Measurements from ENCODE around the gene ARHGAP12. TPM values are rescaled to one million over a fixed set of nuclear protein-coding genes. Genes with fewer than 3 reads are reported as not detected.

The ARHGAP12 gene
- polyA plus RNA-seq, 1 donor from 2014 or later = 62.6 TPM

DNA sequence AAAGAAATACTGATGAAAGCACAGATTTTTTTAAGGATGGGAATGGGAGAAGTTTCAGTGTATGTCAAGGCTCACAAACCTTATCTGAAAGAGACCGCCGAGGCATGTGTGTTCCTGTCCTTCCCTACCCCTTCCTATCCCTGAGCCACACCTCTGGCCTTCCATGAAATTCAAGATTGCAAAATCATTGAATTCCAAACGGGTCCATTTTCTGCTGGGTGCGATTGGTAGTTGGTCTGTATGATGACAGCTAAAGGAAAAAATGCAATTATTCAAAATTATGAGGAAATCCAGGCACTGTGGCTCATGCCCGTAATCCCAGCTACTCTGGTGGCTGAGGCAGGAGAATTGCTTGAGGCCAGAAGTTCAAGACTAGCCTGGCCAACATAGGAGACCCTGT is 170.1 kb downstream of the ARHGAP12 start:
- H3K9me3 ChIP-seq (ENCODE audit: low read length) = no peaks in the 10 kb centered on the region
- H3K27ac ChIP-seq (ENCODE audit: low read length) = peak overlapping the region; percentile 99
- no peaks in the 10 kb centered on the region for H3K9me2 ChIP-seq (ENCODE audit: insufficient read depth, low read length)
- peak overlapping the region; percentile 100 for H3K9ac ChIP-seq (ENCODE audit: low read length)
- H2AFZ ChIP-seq (ENCODE audit: low read depth, low read length) = no peak overlapping the region
- H3K27me3 ChIP-seq (ENCODE audit: insufficient read depth, low read depth, low read length) = no peaks in the 10 kb centered on the region
- no peak overlapping the region for H3K4me3 ChIP-seq (ENCODE audit: low read length)
- TF ChIP-seq EZH2 (IDR thresholded peaks at IDR 0.05; ENCODE audit: borderline replicate concordance, insufficient read depth, low read length, poor library complexity, severe bottlenecking) (no peak), TAF1 (IDR thresholded peaks at IDR 0.05; ENCODE audit: low read depth) (no peak), RAD21 (conservative IDR thresholded peaks at IDR 0.05) (no peak)
- TF ChIP-seq, protein P1, sequence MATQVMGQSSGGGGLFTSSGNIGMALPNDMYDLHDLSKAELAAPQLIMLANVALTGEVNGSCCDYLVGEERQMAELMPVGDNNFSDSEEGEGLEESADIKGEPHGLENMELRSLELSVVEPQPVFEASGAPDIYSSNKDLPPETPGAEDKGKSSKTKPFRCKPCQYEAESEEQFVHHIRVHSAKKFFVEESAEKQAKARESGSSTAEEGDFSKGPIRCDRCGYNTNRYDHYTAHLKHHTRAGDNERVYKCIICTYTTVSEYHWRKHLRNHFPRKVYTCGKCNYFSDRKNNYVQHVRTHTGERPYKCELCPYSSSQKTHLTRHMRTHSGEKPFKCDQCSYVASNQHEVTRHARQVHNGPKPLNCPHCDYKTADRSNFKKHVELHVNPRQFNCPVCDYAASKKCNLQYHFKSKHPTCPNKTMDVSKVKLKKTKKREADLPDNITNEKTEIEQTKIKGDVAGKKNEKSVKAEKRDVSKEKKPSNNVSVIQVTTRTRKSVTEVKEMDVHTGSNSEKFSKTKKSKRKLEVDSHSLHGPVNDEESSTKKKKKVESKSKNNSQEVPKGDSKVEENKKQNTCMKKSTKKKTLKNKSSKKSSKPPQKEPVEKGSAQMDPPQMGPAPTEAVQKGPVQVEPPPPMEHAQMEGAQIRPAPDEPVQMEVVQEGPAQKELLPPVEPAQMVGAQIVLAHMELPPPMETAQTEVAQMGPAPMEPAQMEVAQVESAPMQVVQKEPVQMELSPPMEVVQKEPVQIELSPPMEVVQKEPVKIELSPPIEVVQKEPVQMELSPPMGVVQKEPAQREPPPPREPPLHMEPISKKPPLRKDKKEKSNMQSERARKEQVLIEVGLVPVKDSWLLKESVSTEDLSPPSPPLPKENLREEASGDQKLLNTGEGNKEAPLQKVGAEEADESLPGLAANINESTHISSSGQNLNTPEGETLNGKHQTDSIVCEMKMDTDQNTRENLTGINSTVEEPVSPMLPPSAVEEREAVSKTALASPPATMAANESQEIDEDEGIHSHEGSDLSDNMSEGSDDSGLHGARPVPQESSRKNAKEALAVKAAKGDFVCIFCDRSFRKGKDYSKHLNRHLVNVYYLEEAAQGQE (IDR thresholded peaks at IDR 0.05; ENCODE audit: borderline replicate concordance) = no peak
- no peaks in the 10 kb centered on the region for H3K36me3 ChIP-seq (ENCODE audit: insufficient read depth, low read length)
- H3K79me2 ChIP-seq (replicated peaks; ENCODE audit: insufficient read depth, low read length) = no peaks in the 10 kb centered on the region
- no peaks in the 10 kb centered on the region for H4K20me1 ChIP-seq (ENCODE audit: insufficient read depth)
- no peak overlapping the region for H3K4me2 ChIP-seq (ENCODE audit: low read length)
- H3F3A ChIP-seq (ENCODE audit: insufficient read depth, low read length, poor library complexity, severe bottlenecking) = peaks cover 13% of the 10 kb centered on the region

DNA sequence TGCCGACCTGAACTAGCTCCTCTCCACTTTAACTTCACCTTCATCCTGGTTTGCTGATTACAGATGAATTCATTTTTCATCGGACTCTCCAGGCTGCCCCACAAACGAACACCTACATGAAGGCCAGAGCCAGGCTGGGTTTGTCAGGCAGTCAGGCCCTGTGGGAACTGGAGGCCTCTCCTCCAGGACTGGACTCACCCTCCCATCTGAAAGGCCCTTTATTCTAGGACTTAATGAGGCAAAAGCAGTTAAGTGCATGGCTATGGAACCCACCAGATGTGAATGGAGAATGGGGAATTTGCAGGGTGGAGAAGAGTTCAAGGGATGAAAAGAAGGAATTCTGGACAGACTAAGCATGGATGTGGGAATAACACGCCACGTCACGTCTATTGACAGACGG is 170.8 kb downstream of the ARHGAP12 start:
- H2AFZ ChIP-seq (ENCODE audit: low read depth, low read length) = no peak overlapping the region

More for the DNA sequence above, 170.8 kb downstream of the ARHGAP12 start:
- H3K9me2 ChIP-seq (ENCODE audit: insufficient read depth, low read length) = no peaks in the 10 kb centered on the region
- no peak overlapping the region for H3K27ac ChIP-seq (ENCODE audit: low read length)
- H3K27me3 ChIP-seq (ENCODE audit: insufficient read depth, low read depth, low read length) = no peaks in the 10 kb centered on the region
- no peak overlapping the region for H3K4me2 ChIP-seq (ENCODE audit: low read length)
- no peaks in the 10 kb centered on the region for H3K79me2 ChIP-seq (replicated peaks; ENCODE audit: insufficient read depth, low read length)
- H3F3A ChIP-seq (ENCODE audit: insufficient read depth, low read length, poor library complexity, severe bottlenecking) = peaks cover 13% of the 10 kb centered on the region
- no peak for TF ChIP-seq EP300 (conservative IDR thresholded peaks at IDR 0.05; ENCODE audit: poor library complexity, severe bottlenecking)
- no peak for TF ChIP-seq SMC3 (conservative IDR thresholded peaks at IDR 0.05; ENCODE audit: poor library complexity)
- TF ChIP-seq EZH2 (IDR thresholded peaks at IDR 0.05; ENCODE audit: borderline replicate concordance, insufficient read depth, low read length, poor library complexity, severe bottlenecking) = no peak
- no peak for TF ChIP-seq RAD21 (conservative IDR thresholded peaks at IDR 0.05)
- no peak for TF ChIP-seq POLR2AphosphoS5 (IDR thresholded peaks at IDR 0.05)
- no peak for TF ChIP-seq TAF1 (IDR thresholded peaks at IDR 0.05; ENCODE audit: low read depth)
- no peak for TF ChIP-seq MXI1 (conservative IDR thresholded peaks at IDR 0.05; ENCODE audit: poor library complexity, severe bottlenecking)
- TF ChIP-seq CTCF (IDR thresholded peaks at IDR 0.05; ENCODE audit: poor library complexity, severe bottlenecking) = no peak
- TF ChIP-seq, protein P1 (IDR thresholded peaks at IDR 0.05; ENCODE audit: borderline replicate concordance) = no peak
- H3K9me3 ChIP-seq (ENCODE audit: low read length) = no peaks in the 10 kb centered on the region
- no peaks in the 10 kb centered on the region for H4K20me1 ChIP-seq (ENCODE audit: insufficient read depth)
- no peaks in the 10 kb centered on the region for H3K36me3 ChIP-seq (ENCODE audit: insufficient read depth, low read length)
- no peak overlapping the region for H3K9ac ChIP-seq (ENCODE audit: low read length)
- H3K4me3 ChIP-seq (ENCODE audit: low read length) = no peak overlapping the region

All from neural cell (in vitro differentiated cells).